HepG2 (cell line): Measurements from ENCODE around the gene ADSS1. TPM values are rescaled to one million over a fixed set of nuclear protein-coding genes. Genes with fewer than 3 reads are reported as not detected.

Experiments used
- GZF1 ChIP-seq: sonication (generic); formaldehyde crosslinking; IDR thresholded peaks from 2 replicates; pipeline ENCODE4 v1.5.1; 2020; ENCODE audit warnings: mild to moderate bottlenecking, missing genetic modification reagents
- HMGA1 ChIP-seq: sonication (generic); formaldehyde crosslinking; conservative IDR thresholded peaks from 2 replicates; pipeline ENCODE4 v1.4.0; 2020; ENCODE audit warnings: missing genetic modification reagents
- HNRNPLL ChIP-seq: fragments of 200-400 bp; formaldehyde crosslinking; IDR thresholded peaks from 2 replicates; pipeline ENCODE4 v1.6.1; 2017; ENCODE audit warnings: mild to moderate bottlenecking, low read depth, low read length; ENCODE audit not compliant: poor library complexity, severe bottlenecking
- MIER3 ChIP-seq: IDR thresholded peaks from 2 replicates; pipeline ENCODE4 v1.6.1; 2016; ENCODE audit warnings: missing compliant biosample characterization, borderline replicate concordance
- MXI1 ChIP-seq: IDR thresholded peaks from 3 replicates; pipeline ENCODE4 v1.6.1; 2012; ENCODE audit warnings: low read depth, low read length, inconsistent platforms, borderline replicate concordance
- NBN ChIP-seq: fragments of 450-650 bp; conservative IDR thresholded peaks from 2 replicates; pipeline ENCODE4 v1.6.1; 2017
- RCOR2 ChIP-seq: IDR thresholded peaks from 2 replicates; pipeline ENCODE4 v1.6.1; 2016; ENCODE audit warnings: missing biosample characterization, missing genetic modification reagents
- RFX3 ChIP-seq: IDR thresholded peaks from 2 replicates; pipeline ENCODE4 v1.6.1; 2016; ENCODE audit warnings: missing biosample characterization, missing genetic modification reagents
- RXRA ChIP-seq: sonication (generic); formaldehyde crosslinking; IDR thresholded peaks from 2 replicates; pipeline ENCODE4 v1.5.1; 2020; ENCODE audit warnings: missing genetic modification reagents
- SALL2 ChIP-seq: sonication (generic); formaldehyde crosslinking; IDR thresholded peaks from 2 replicates; pipeline ENCODE4 v1.8.1; 2023; ENCODE audit warnings: mild to moderate bottlenecking, missing genetic modification reagents, inconsistent platforms
- SP140L ChIP-seq: sonication (generic); formaldehyde crosslinking; IDR thresholded peaks from 2 replicates; pipeline ENCODE4 v1.4.0; 2020; ENCODE audit warnings: missing genetic modification reagents, borderline replicate concordance
- ZNF253 ChIP-seq: sonication (generic); formaldehyde crosslinking; IDR thresholded peaks from 2 replicates; pipeline ENCODE4 v1.8.0; 2022; ENCODE audit warnings: mild to moderate bottlenecking, missing genetic modification reagents, borderline replicate concordance
- ZNF326 ChIP-seq: sonication (generic); formaldehyde crosslinking; IDR thresholded peaks from 2 replicates; pipeline ENCODE4 v1.4.0; 2020; ENCODE audit warnings: missing genetic modification reagents, borderline replicate concordance
- ZNF343 ChIP-seq: sonication (generic); formaldehyde crosslinking; IDR thresholded peaks from 2 replicates; pipeline ENCODE4 v1.4.0; 2020; ENCODE audit warnings: mild to moderate bottlenecking, missing genetic modification reagents
- ZNF557 ChIP-seq: sonication (generic); formaldehyde crosslinking; IDR thresholded peaks from 2 replicates; pipeline ENCODE4 v1.4.0; 2020; ENCODE audit warnings: missing genetic modification reagents
- ZNF7 ChIP-seq: IDR thresholded peaks from 2 replicates; pipeline ENCODE4 v1.6.1; 2016; ENCODE audit warnings: missing biosample characterization, missing genetic modification reagents
- polyA plus RNA-seq, 8 experiments: library from polyadenylated mRNA; depleted of rRNA in 3 of 8; stranded (reverse) in 7 of 8; unstranded in 1 of 8; fragments of >200 nt; fragmentation: Illumina TruSeq in 4 of 8; extraction: Trizol in 4 of 8; gene quantifications; 2 replicates each; pipeline versions ENCODE4 v1.2.1 to v1.2.3, GENCODE V29; 2011 to 2016; ENCODE audit warnings: low read depth in 4 of 8, missing spikeins in 1 of 8, mixed read lengths in 1 of 8; ENCODE audit not compliant: insufficient read depth in 1 of 8
- total RNA-seq, 5 experiments: library from RNA; depleted of rRNA; stranded (reverse); fragments of >200 nt; fragmentation: Illumina TruSeq; extraction: Trizol; gene quantifications; 2 replicates each; pipeline ENCODE4 v1.2.3, GENCODE V29; 2016; ENCODE audit warnings: low read depth in 1 of 5
- TF ChIP-seq, protein P1 (sequence below): sonication (generic); formaldehyde crosslinking; IDR thresholded peaks from 2 replicates; pipeline ENCODE4 v1.4.0; 2020; ENCODE audit warnings: missing genetic modification reagents
- TF ChIP-seq, protein P2 (sequence below): IDR thresholded peaks from 2 replicates; pipeline ENCODE4 v1.6.1; 2016; ENCODE audit warnings: mild to moderate bottlenecking, missing biosample characterization, missing genetic modification reagents
- TF ChIP-seq, protein P3 (sequence below): sonication (generic); formaldehyde crosslinking; IDR thresholded peaks from 2 replicates; pipeline ENCODE4 v1.4.0; 2020; ENCODE audit warnings: missing genetic modification reagents
- TF ChIP-seq, protein P4 (sequence below): sonication (generic); formaldehyde crosslinking; conservative IDR thresholded peaks from 2 replicates; pipeline ENCODE4 v1.4.0; 2020; ENCODE audit warnings: missing genetic modification reagents

ADSS1 gene
- total and polyA plus RNA-seq, 2 of the 13 experiments (the other 11 are each of a cell fraction or from before 2014, with no cell fraction given), result 1.0 to 36.7 TPM

DNA sequence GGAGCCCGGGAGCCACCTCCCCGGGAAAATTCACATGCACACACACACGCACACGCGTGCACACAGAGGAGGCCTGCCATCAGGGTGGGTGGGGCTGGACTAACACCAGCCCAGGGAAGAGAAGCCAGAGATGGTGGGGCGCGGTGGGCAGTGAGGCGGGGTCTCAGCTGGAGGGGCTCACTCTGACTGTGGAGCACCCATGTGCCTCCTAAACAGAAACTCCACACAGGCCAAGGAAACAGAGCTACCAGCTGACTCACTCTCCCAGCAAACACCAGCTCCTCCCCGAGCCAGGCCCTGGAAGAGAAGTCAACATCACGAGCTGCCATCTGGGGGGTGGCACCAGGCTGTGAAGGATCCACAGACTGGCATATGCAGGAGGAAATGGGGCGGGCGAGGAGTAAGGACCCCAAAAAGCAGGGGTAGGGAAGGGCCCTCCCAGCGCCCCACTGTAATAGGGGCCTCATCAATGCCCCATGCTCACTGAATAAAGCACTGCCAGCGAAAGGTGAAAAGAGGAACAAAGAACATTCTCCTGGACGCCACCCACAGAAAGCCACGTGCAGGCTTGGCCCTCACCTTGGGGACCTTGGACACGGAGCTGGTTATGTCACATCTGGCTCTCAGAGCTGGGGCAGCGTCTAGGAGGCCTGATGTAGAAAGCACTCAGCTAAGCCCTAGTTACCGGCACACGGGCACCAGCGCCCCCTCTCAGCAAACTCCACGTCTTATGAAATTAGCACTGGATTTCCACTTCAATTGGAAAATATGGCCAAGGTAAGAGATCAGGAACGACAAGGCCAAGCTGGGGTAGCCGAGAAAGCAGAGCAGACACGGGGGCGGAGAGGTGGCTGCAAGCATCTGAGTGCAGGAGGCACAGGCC is 43.0 kb upstream of the ADSS1 start (continued):
- TF ChIP-seq, protein P1, sequence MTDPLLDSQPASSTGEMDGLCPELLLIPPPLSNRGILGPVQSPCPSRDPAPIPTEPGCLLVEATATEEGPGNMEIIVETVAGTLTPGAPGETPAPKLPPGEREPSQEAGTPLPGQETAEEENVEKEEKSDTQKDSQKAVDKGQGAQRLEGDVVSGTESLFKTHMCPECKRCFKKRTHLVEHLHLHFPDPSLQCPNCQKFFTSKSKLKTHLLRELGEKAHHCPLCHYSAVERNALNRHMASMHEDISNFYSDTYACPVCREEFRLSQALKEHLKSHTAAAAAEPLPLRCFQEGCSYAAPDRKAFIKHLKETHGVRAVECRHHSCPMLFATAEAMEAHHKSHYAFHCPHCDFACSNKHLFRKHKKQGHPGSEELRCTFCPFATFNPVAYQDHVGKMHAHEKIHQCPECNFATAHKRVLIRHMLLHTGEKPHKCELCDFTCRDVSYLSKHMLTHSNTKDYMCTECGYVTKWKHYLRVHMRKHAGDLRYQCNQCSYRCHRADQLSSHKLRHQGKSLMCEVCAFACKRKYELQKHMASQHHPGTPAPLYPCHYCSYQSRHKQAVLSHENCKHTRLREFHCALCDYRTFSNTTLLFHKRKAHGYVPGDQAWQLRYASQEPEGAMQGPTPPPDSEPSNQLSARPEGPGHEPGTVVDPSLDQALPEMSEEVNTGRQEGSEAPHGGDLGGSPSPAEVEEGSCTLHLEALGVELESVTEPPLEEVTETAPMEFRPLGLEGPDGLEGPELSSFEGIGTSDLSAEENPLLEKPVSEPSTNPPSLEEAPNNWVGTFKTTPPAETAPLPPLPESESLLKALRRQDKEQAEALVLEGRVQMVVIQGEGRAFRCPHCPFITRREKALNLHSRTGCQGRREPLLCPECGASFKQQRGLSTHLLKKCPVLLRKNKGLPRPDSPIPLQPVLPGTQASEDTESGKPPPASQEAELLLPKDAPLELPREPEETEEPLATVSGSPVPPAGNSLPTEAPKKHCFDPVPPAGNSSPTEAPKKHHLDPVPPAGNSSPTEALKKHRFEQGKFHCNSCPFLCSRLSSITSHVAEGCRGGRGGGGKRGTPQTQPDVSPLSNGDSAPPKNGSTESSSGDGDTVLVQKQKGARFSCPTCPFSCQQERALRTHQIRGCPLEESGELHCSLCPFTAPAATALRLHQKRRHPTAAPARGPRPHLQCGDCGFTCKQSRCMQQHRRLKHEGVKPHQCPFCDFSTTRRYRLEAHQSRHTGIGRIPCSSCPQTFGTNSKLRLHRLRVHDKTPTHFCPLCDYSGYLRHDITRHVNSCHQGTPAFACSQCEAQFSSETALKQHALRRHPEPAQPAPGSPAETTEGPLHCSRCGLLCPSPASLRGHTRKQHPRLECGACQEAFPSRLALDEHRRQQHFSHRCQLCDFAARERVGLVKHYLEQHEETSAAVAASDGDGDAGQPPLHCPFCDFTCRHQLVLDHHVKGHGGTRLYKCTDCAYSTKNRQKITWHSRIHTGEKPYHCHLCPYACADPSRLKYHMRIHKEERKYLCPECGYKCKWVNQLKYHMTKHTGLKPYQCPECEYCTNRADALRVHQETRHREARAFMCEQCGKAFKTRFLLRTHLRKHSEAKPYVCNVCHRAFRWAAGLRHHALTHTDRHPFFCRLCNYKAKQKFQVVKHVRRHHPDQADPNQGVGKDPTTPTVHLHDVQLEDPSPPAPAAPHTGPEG (CRISPR knock-in tag), result no peak
- no peak; the same call in 1 of the 2 replicates for TF ChIP-seq RXRA
- no peak for TF ChIP-seq GZF1 (CRISPR knock-in tag)
- TF ChIP-seq MXI1, result no peak
- no peak for TF ChIP-seq SALL2 (CRISPR knock-in tag)
- no peak for TF ChIP-seq MIER3
- TF ChIP-seq, protein P2, sequence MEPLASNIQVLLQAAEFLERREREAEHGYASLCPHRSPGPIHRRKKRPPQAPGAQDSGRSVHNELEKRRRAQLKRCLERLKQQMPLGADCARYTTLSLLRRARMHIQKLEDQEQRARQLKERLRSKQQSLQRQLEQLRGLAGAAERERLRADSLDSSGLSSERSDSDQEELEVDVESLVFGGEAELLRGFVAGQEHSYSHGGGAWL (CRISPR knock-in tag), result no peak; the same call in 1 of the 2 replicates
- TF ChIP-seq, protein P3, sequence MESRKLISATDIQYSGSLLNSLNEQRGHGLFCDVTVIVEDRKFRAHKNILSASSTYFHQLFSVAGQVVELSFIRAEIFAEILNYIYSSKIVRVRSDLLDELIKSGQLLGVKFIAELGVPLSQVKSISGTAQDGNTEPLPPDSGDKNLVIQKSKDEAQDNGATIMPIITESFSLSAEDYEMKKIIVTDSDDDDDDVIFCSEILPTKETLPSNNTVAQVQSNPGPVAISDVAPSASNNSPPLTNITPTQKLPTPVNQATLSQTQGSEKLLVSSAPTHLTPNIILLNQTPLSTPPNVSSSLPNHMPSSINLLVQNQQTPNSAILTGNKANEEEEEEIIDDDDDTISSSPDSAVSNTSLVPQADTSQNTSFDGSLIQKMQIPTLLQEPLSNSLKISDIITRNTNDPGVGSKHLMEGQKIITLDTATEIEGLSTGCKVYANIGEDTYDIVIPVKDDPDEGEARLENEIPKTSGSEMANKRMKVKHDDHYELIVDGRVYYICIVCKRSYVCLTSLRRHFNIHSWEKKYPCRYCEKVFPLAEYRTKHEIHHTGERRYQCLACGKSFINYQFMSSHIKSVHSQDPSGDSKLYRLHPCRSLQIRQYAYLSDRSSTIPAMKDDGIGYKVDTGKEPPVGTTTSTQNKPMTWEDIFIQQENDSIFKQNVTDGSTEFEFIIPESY (CRISPR knock-in tag), result no peak
- 0 out of 2 replicates have a peak, but pooled peaks have one; percentile 25 for TF ChIP-seq RCOR2
- TF ChIP-seq ZNF253 (CRISPR knock-in tag), result no peak
- TF ChIP-seq, protein P4, sequence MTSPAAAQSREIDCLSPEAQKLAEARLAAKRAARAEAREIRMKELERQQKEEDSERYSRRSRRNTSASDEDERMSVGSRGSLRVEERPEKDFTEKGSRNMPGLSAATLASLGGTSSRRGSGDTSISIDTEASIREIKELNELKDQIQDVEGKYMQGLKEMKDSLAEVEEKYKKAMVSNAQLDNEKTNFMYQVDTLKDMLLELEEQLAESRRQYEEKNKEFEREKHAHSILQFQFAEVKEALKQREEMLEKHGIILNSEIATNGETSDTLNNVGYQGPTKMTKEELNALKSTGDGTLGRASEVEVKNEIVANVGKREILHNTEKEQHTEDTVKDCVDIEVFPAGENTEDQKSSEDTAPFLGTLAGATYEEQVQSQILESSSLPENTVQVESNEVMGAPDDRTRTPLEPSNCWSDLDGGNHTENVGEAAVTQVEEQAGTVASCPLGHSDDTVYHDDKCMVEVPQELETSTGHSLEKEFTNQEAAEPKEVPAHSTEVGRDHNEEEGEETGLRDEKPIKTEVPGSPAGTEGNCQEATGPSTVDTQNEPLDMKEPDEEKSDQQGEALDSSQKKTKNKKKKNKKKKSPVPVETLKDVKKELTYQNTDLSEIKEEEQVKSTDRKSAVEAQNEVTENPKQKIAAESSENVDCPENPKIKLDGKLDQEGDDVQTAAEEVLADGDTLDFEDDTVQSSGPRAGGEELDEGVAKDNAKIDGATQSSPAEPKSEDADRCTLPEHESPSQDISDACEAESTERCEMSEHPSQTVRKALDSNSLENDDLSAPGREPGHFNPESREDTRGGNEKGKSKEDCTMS (CRISPR knock-in tag), result no peak
- no peak for TF ChIP-seq NBN
- TF ChIP-seq ZNF7, result no peak
- no peak for TF ChIP-seq HMGA1 (CRISPR knock-in tag)
- TF ChIP-seq SP140L, result no peak
- TF ChIP-seq ZNF343 (CRISPR knock-in tag), result no peak
- no peak for TF ChIP-seq ZNF557 (CRISPR knock-in tag)
- peak; percentile 15 for TF ChIP-seq HNRNPLL
- TF ChIP-seq ZNF326 (CRISPR knock-in tag), result no peak
- no peak for TF ChIP-seq RFX3
